ENCODE measurements around the gene PSTPIP2.
"Not testable (repeated sequence)": the region's sequence is repeated elsewhere in the genome, so short reads cannot be mapped to it uniquely, and the experiment has no call there.

PSTPIP2 gene, protein sequence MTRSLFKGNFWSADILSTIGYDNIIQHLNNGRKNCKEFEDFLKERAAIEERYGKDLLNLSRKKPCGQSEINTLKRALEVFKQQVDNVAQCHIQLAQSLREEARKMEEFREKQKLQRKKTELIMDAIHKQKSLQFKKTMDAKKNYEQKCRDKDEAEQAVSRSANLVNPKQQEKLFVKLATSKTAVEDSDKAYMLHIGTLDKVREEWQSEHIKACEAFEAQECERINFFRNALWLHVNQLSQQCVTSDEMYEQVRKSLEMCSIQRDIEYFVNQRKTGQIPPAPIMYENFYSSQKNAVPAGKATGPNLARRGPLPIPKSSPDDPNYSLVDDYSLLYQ

DNA sequence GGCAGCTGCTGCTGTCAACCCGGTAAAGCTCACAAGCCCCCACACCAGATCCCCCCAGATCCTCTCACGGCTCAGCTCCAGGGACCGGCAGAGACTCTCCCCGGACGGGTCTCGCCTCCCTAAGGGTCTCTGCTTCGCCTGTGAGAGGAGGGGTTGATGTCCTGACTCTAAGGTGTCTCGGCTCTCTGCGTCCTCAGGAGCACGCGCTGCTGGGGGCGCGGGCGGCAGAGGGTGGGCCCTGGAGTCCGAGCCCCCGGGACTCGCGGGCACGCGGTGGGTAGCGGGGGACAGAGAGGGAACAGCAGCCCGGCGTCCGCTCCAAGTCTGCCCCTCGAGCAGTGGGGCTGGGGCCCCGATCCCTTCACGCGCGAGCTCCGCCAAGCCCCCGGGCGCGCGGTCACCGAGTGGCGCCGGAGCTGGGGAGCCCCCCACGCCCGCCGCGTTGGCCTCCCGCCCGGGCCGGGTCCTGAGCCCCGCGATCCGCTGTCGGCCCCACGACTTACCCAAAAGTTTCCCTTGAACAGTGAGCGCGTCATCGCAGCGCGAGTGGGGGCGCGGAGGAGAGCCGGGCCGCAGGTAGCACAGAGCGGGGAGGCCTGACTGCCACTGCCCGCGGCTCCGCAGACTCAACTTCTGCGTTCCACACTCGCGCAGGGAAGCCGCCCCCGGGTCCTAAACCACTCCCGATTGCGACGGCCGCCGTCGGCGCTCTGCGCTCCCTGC, at the start of gene PSTPIP2:
PSTPIP2 (minus strand) TSS at position 608 of the 723 bp plus-strand sequence; CDS start at position 536, 72 bp downstream.
- DNase-seq: peak in 16 of 56 donors; percentile 2 to 46 (median 20)

DNA sequence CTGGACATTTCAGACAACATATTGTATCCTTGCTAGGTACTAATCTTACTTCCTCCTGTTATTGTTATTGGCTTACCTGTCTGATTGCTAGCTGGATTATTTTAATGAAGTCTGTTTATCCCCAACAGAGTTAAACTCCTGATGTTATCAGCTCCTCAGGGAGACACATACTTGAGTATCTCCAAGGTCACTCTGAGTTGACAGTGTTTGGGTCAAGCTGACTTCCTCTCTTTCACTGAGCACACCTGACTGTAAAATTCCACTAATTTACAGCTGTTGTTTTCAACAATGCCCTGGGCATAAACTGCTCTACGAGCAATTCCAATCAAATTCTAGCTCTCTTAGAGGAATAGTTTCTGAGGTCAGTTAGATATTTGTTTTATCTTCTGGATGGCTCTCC, 41.7 kb upstream of the PSTPIP2 start:
- no peak for DNase-seq

DNA sequence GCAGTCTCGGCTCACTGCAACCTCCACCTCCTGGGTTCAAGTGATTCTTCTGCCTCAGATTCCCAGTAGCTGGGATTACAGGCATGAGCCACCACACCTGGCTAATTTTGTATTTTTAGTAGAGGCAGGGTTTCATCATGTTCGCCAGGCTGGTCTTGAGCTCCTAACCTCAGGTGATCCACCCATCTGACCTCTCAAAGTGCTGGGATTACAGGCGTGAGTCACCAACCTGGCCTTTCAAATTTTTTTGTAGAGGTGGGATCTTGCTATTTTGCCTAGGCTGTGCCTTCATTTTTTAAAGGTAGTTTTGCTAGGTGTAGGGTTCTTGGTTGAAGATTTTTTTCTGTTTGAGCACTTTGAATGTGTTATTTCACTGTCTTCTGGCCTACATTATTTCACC, 38.3 kb upstream of the PSTPIP2 start:
- DNase-seq: no peak

DNA sequence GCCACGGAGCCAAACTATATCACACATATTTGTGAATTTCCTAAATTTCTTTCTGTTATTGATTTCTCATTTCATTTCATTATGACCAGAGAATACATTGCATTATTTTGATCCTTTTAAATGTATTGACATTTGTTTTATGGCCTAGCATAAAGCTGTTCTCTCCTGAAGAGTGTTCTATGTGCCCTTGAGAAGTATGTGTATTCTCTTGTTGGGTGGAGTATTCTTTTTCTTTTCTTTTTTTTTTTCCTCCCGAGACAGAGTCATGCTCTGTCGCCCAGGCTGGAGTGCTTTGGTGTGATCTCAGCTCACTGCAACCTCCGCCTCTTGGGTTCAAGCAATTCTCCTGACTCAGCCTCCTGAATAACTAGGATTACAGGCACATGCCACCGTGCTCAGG, 37.3 kb upstream of the PSTPIP2 start:
- no peak for DNase-seq

DNA sequence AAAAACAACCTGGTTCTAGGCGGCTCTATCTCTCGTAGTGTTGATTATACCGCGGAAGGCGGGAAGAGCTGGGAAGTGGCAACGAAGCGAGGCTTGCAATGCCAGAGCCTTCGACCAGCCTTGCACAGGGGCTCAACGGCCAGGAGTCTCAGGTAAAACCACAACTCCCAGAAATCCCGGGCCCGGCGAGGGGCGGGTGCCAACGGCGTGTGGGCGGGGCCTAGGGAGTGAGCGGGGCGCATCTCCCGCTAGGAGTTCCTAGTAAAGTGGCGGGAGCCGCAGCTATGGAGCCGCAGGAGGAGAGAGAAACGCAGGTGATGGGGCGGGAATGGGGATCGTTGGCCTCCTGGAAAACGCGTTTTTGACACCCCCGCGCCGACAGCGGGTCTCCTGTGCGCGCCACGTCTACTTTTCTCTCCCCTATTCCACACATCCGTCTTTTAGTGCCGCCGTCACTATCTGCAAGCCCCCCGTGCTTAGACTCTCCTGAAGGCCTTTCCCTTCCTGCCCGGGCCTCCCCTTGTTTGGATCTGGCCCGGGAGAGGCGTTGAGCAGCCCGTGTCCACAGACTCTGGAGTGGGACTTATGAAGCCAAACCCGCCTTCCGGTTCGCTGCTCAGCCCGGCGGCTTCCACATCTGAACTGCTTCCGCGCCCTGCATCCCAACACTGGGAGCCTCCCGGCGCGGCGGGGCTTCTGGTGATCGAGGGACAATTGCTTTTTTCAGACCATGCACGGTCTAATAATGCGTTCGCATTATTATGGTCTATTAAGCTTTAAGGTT, 32.3 kb upstream of the PSTPIP2 start, which contains the start of gene HAUS1:
HAUS1 (plus strand) TSS at position 258 of the 784 bp plus-strand sequence; CDS start at position 285, 27 bp downstream.
- DNase-seq: peak; percentile 51 to 94 (median 84)

DNA sequence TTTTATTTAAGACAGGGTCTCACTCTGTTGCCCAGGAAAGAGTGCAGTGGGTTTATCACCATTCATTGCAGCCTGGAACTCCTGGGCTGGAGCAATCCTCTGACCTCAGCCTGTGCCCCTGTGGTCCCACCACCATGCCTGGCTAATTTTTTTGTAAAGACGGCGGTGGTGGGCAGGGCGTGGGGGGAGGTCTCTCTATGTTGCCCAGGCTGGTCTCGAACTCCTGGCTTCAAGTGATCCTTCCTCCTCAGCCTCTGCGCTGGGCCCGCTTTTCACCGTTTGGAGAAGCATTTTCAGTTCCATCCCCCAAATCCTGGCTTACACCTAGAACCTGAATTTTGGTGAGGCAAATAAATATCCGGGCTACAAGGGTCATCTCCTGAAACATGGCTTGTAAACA, 27.4 kb upstream of the PSTPIP2 start:
- no peak for DNase-seq

DNA sequence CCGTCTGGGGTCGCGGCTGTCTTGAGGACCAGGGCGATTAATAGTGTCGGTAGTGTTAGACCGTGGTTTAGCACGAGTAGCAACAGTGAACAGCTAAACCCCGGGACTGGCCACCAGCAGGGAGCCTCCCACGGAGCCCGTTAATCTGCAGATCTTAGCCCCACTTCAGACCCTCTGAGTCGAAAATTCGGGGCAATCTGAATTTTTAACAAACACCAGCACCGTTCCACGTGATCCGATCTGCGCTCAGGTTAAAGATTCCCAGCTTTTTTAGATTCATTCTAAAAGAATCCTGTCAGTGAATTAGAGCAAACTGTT, 26.5 kb upstream of the PSTPIP2 start:
- DNase-seq: peak in 1 of 56 donors; percentile 42

DNA sequence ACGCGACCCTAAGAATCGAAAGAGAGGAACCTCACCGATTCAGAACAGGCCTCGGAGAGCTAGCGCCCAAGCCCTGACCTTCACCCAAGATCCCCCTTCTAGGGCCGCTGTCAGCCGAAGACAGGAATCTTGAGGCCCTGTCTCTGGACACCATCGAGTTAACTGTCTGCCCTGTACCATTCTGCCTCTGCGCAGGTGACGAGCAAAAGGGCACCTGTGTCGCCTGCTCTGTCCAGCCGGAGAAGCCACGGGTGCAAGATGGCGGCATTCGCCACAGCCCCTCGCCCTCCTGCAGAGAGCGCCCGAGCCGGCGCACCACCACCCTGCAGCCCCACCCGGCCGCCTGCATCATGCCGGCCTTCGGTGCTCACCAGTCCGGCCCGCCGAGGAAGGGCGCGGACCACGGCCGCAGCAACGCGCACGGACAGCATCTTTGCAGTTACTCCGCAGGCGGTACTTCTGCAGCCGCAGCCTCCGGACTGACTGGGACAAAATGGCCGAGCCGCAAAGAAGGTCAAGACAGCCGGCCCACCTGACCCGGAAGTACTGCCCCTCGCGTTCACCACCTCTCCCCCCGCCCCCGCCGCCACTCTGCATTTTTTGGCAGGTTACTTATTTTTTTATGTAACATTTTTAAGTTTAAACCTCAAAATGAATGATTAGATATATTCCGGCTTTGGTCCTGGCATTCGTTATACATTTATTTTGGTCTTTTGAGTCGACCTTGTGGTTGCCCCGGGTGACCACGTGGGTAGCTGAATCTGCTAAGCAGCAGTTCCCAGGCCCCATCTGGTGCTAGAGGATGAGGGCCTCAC, 25.9 kb upstream of the PSTPIP2 start, which contains the start of gene ATP5F1A:
ATP5F1A (minus strand) TSS at position 496 of the 815 bp plus-strand sequence; CDS start at position 431, 65 bp downstream.
- peak; percentile 52 to 95 (median 84) for DNase-seq

DNA sequence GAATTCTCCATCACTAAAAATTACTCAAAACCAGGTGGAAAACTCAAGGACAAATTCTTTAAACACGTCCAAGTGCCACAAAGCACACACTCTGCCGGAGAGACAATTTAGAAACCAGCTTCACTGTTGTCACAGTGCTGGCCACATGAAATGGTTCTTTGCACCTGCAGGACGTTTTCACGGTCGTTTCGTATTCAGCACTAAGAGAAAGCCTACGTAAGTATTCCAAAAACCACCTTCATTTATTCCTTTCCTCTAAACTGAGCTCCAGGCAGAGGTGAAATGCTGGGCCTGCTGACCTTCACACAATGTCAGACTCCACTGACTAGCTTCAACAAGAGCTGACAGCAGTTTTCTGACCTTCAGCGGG, 25.4 kb upstream of the PSTPIP2 start:
- DNase-seq: peak in 1 of 56 donors; percentile 52

DNA sequence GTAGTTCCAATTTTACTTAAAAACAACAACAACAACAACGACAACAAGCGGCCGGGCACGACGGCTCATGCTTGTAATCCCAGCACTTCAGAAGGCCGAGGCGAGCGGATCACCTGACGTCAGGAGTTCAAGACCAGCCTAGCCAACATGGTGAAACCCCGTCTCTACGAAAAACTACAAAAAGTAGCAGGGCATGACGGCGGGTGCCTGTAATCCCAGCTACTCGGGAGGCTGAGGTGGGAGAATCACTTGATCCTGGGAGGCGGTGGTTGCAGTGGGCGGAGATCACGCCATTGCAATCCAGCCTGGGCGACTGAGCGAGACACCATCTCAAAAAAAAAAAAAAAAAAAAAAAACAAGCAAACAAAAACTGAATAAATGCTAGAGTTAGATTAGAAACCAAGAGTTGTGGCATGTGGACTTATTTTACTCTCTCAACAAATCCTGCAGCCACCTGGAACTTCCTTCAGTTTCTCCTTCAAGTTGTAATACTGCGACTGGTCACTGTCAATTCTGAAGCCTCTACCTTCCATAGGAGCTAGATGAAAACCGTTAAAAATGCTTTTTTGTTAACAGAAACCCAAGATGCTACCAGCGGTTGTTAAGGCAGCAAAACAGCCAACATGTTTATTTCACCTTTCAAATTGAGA, 24.7 kb upstream of the PSTPIP2 start:
- peak in 1 of 56 donors; percentile 14 for DNase-seq

DNA sequence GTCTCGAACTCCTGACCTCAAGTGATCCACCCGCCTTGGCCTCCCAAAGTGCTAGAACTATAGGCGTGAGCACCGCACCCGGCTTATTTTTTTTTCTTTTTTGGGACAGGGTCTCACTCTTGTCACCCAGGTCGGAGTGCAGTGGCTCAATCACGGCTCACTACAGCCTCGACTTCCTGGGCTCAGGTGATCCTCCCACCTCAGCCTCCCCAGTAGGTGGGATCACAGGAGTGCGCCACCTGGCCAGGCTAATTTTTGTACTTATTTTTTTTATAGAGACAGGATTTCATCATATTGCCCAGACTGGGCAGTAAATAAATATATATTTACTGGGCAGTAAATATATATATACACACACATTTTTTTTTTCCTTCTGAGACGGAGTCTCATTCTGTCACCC, 23.5 kb upstream of the PSTPIP2 start:
- no peak for DNase-seq

DNA sequence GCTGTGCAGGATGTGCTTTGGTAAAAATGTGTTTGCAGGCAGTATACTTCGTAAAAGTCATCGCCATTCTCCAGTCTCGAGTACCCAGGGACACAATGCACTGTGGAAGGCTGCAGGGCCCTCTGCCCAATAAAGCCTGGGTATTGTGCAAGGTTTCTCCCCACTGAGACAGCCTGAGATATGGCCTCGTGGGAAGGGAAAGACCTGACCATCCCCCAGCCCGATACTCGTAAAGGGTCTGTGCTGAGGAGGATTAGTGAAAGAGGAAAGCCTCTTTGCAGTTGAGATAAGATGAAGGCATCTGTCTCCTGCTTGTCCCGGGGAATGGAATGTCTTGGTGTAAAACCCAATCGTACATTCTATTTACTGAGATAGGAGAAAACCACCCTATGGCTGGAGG, 16.4 kb upstream of the PSTPIP2 start:
- not testable (repeated sequence) for DNase-seq

DNA sequence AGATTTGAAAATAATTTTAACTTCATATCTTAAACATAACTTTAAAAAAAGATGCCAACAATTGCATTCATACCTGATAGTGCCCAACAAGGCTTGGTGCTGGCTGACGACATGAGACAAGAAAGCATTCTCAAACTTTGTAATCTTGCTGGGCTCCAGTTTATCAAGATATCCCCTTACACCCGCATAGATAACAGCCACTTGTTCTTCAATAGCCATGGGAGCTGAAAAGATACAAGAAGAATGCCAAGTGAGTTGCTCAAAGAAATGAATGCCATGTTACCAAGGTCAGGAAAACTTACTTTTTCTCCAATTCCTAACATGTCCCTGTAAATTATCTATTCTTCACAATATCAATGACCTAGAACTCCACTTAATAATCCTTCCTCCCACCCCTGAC, 12.4 kb upstream of the PSTPIP2 start:
- DNase-seq: no peak

DNA sequence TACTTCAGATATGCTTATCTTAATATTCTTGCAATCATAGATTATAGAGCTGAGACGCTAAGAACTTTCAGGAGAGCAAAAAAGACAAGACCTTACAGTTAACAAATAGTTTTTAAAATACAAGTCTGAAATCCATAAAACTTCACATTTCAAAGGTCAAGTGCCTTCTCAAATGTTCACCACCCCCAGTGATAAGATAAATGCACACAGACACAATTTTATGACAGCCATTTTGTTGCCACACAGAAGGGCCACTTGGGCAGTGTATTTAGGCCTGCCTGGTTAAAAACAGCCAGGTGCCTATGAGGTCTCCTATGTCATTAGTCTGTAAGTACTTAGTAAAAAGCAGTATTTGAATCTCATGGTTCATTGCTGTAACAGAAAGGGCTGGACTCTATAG, 8.1 kb upstream of the PSTPIP2 start:
- no peak for DNase-seq

DNA sequence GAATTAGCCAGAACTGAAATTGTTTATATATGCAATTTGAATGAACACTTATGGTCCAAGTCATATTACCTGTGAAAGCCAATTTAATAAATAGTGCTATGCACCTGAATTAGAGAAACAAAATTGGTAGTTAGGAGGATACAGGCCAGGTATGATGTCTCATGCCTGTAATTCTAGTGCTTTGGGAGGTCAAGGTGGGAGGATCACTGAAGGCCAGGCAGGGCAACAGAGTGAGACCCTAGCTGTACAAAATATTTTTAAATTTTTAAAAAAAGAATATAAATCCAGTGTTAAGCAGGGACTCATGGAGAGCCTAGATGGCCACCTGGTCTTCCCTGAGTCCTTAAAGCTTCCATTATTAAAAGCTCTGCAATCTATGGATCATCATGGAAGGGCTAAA, 7.3 kb upstream of the PSTPIP2 start:
- DNase-seq: no peak

DNA sequence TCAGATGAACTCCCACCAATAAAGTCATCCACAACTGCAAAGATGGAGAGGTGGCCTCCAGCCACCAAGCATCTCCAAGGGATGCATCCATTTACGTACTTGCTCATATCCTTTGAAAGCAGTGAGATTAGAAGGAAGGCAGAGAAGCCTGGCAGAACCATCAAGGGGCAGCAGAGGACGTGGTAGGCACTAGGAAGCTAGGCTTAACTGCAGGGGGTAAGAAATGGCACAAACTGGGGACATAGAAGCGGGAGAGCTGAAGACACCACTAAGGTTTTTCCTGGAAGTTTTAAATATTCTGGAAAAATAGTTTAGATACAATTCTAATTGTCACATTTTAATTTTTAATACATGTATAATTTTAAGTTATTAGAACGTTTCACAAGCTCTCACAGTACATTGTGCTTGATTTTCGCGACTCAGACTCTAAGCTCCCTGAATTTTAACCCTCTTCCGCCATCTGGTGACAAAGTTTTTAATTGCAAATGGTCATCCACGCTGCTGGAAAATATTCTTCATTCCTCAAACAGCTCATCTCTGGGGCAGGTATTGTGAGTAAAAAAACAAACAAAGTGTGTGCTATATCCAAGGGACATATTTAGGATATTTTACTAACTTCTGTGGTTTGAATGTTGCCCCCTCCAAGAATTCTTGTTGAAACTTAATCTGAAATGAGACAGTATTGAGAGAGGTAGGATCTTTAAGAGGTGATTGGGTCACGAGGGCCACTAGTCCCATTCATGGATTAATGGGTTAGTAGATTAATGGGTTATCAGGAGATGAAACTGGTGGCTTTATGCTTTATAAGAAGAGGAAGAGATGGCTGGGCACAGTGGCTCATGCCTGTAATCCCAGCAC, 1.6 kb upstream of the PSTPIP2 start:
- peak in 14 of 56 donors; percentile 2 to 69 (median 12) for DNase-seq

DNA sequence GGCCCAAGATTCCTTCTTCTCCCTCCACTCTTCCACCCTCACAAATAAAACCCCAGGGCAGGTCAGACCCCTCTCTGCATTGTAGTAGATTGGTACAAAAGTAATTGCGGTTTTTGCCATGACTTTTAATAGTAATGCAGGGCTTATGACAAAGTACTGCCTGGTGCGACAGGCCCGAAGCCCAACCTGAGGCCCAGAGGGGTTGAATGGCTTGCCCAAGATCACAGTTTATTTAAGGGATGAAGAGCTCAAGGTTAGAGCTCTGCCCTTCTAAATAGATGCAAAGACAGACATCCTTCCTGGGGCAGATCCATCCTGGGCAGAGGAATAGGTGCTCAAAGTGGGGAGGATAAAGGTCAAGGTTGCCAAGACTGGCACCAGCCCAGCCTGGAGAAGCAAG, 899 bp upstream of the PSTPIP2 start:
- no peak for DNase-seq

DNA sequence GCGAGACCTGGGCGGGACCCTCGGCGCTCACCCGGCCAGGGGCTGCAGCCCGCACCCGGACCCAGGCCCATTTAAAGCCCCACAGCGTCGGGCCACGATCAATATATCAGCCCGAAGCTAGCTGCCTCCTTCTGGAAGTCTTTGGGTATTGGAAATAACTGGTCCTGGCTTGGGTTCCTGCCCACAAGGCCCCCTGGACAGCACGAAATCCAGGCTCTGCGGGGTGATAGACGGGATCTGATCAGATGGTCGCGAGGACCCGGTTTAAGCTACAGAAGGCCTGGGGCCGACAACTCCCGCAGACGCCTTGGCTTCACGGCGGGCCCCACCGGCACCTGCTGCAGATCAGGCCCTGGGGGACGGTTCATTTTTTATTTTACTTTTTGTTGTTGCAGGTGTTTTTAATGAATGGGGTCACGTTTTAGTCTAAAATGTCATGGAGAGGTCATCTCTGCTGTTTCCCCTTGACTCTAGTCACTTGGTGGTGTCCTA, 362 bp upstream of the PSTPIP2 start:
- no peak for DNase-seq
